SU-DHL-6 (cell line): ENCODE data around the gene OR5D18.

ENCODE experiments used
- EZH2phosphoT487 ChIP-seq: fragments of 200-600 bp; sonication (generic), shearing (Covaris generic); conservative IDR thresholded peaks from 2 replicates; pipeline ENCODE4 v1.6.1; 2018; ENCODE audit warnings: mild to moderate bottlenecking, antibody characterized with exemption, low read length, moderate library complexity, mixed read lengths
- TF ChIP-seq, protein P1 (sequence below): fragments of 200-600 bp; sonication (generic); IDR thresholded peaks from one replicate; pipeline ENCODE4 v1.5.1; 2017; ENCODE audit warnings: antibody characterized with exemption, mild to moderate bottlenecking, low read length, moderate library complexity; ENCODE audit not compliant: insufficient read depth, poor library complexity, severe bottlenecking

DNA sequence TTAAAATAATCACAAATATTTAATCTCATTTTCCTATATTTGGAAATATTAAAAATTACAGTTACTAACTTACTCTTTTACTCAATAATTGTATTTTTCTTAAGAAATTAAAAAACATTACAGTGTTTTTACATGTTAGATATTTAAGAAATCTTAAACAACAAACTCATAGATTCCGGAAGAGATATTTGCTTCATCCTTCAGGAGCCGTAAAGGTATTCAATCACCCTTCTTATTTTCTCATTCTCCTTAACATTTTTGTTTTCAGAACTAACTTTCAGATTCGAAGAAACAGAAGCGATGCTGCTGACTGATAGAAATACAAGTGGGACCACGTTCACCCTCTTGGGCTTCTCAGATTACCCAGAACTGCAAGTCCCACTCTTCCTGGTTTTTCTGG, at the start of gene OR5D18:
- TF ChIP-seq, protein P1, sequence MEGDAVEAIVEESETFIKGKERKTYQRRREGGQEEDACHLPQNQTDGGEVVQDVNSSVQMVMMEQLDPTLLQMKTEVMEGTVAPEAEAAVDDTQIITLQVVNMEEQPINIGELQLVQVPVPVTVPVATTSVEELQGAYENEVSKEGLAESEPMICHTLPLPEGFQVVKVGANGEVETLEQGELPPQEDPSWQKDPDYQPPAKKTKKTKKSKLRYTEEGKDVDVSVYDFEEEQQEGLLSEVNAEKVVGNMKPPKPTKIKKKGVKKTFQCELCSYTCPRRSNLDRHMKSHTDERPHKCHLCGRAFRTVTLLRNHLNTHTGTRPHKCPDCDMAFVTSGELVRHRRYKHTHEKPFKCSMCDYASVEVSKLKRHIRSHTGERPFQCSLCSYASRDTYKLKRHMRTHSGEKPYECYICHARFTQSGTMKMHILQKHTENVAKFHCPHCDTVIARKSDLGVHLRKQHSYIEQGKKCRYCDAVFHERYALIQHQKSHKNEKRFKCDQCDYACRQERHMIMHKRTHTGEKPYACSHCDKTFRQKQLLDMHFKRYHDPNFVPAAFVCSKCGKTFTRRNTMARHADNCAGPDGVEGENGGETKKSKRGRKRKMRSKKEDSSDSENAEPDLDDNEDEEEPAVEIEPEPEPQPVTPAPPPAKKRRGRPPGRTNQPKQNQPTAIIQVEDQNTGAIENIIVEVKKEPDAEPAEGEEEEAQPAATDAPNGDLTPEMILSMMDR, result no peak
- TF ChIP-seq EZH2phosphoT487, result no peak
